Ishikawa (cell line): ENCODE measurements around the gene CUEDC1.

Source experiments
- CEBPB ChIP-seq: IDR thresholded peaks from 2 replicates; pipeline ENCODE4 v1.6.1; 2012
- CREB1 ChIP-seq: IDR thresholded peaks from 2 replicates; pipeline ENCODE4 v1.6.1; 2012; ENCODE audit warnings: low read depth
- EGR1 ChIP-seq: IDR thresholded peaks from 2 replicates; pipeline ENCODE4 v1.6.1; 2012
- EP300 ChIP-seq: IDR thresholded peaks from 2 replicates; pipeline ENCODE4 v1.6.1; 2012; ENCODE audit warnings: borderline replicate concordance
- NFIC ChIP-seq: IDR thresholded peaks from 2 replicates; pipeline ENCODE4 v1.6.1; 2012
- RAD21 ChIP-seq: IDR thresholded peaks from 2 replicates; pipeline ENCODE4 v1.6.1; 2012; ENCODE audit warnings: low read depth
- REST ChIP-seq: IDR thresholded peaks from 2 replicates; pipeline ENCODE4 v1.6.1; 2012; ENCODE audit warnings: low read depth, mild to moderate bottlenecking
- TAF1 ChIP-seq: IDR thresholded peaks from 2 replicates; pipeline ENCODE4 v1.6.1; 2012; ENCODE audit warnings: low read depth, mild to moderate bottlenecking
- TCF12 ChIP-seq: IDR thresholded peaks from 2 replicates; pipeline ENCODE4 v1.6.1; 2012; ENCODE audit warnings: low read depth
- YY1 ChIP-seq: IDR thresholded peaks from 2 replicates; pipeline ENCODE4 v1.6.1; 2012; ENCODE audit warnings: low read depth
- TF ChIP-seq, protein P1 (sequence below): IDR thresholded peaks from 2 replicates; pipeline ENCODE4 v1.6.1; 2012

DNA sequence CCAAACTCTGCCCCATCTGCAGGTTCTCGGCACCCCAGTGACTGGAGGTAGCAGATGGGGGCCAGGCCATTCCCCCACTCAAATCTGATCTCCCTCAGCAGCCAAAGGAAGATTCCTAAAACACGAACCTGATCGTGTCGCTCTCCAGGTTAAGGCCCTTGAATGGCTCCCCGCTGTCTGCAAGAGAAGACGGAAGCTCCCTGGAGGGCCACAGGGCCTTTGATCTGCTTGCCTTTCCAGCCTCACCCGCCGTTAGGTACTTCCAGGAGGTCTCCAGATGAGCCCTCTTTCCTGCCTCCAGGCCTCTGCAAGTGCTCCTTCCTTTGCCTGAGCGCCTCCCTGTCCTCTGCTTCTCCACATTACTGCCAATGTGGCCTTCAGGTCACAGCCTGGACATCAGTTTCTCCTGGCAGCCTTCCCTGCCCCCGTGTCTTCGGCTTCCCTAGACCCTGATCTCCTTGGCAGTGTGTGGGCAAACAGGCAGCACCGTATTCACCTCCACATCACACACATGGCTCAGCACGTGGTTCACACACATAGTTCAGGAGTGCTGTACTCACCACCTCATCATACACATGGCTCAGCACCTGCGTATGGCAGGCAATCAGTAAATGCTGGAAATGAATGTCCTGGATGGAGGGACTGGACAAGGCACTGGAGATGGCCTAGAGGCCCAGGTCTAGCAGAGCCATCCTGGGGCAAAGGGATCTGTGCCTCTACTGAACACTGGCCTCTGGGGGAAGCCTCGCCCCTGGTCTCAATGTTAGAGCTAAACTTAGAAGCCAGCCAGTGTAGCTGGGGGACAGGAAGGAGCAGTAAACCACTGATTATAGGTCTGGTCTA, 79.0 kb downstream of the CUEDC1 start:
- TF ChIP-seq TAF1 = no peak
- TF ChIP-seq EP300 = peak; percentile 47; the same call in 1 of the 2 replicates
- no peak for TF ChIP-seq REST
- no peak for TF ChIP-seq CREB1
- no peak for TF ChIP-seq RAD21
- TF ChIP-seq YY1 = no peak
- TF ChIP-seq, protein P1, sequence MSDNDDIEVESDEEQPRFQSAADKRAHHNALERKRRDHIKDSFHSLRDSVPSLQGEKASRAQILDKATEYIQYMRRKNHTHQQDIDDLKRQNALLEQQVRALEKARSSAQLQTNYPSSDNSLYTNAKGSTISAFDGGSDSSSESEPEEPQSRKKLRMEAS = peak; percentile 90
- TF ChIP-seq NFIC = 0 out of 2 replicates have a peak, but pooled peaks have one; percentile 9
- TF ChIP-seq EGR1 = no peak
- TF ChIP-seq CEBPB = no peak
- no peak for TF ChIP-seq TCF12
